ENCODE data around the gene TSPAN9. TPM values are rescaled to one million over a fixed set of nuclear protein-coding genes. Genes with fewer than 3 reads are reported as not detected.

Gene TSPAN9
- total and polyA plus RNA-seq, 10 of the 15 experiments (the other 5 are each of a cell fraction or from before 2014, with no cell fraction given) = 0.03 to 1.0 (median 0.12) TPM; not detected in 5

GRCh38 chr12:3253682-3254275 lies 176.6 kb downstream of the TSPAN9 start:
- in situ Hi-C loops (cut with MboI) (no loop called here), intact Hi-C loops (cut with micrococcal nuclease; ENCODE audit: unreplicated experiment) (no loop called here)
- FAIRE-seq = no peak
- Histone ChIP-seq H3K27ac (ENCODE audit: control insufficient read depth, insufficient read depth) (no peak overlapping the region), H2AFZ (ENCODE audit: control insufficient read depth, low read depth, low read length) (no peak overlapping the region), H3K9me3 (replicated peaks; ENCODE audit: control insufficient read depth, insufficient read depth, low read length) (no peaks in the 10 kb centered on the region), H4K20me1 (ENCODE audit: control insufficient read depth, insufficient read depth) (no peaks in the 10 kb centered on the region), H3K9ac (ENCODE audit: control insufficient read depth, insufficient read depth, low read length) (no peak overlapping the region), H3K27me3 (replicated peaks in 1 of 2; ENCODE audit: control insufficient read depth in 2 of 2, insufficient read depth in 2 of 2, low read length in 1 of 2) (peaks cover 0 to 2% of the 10 kb centered on the region in 2 experiments; a peak in 3 of 4 replicates), H3K4me3 (no peak overlapping the region), H3K4me2 (ENCODE audit: control insufficient read depth, insufficient read depth) (no peak overlapping the region), H3K79me2 (ENCODE audit: control insufficient read depth, insufficient read depth, low read length) (no peaks in the 10 kb centered on the region), H3K36me3 (ENCODE audit: control insufficient read depth in 2 of 2, insufficient read depth in 2 of 2, low read length in 1 of 2) (no peaks in the 10 kb centered on the region), H3K4me1 (ENCODE audit: control insufficient read depth, insufficient read depth, low read length) (peaks cover 3% of the 10 kb centered on the region; the same call in 1 of the 2 replicates)
- POLR2A ChIA-PET = no interaction called here
- no peak for TF ChIP-seq FOS (IDR thresholded peaks at IDR 0.05; ENCODE audit: borderline replicate concordance, extremely low read depth, insufficient read length)
- TF ChIP-seq, protein P1, sequence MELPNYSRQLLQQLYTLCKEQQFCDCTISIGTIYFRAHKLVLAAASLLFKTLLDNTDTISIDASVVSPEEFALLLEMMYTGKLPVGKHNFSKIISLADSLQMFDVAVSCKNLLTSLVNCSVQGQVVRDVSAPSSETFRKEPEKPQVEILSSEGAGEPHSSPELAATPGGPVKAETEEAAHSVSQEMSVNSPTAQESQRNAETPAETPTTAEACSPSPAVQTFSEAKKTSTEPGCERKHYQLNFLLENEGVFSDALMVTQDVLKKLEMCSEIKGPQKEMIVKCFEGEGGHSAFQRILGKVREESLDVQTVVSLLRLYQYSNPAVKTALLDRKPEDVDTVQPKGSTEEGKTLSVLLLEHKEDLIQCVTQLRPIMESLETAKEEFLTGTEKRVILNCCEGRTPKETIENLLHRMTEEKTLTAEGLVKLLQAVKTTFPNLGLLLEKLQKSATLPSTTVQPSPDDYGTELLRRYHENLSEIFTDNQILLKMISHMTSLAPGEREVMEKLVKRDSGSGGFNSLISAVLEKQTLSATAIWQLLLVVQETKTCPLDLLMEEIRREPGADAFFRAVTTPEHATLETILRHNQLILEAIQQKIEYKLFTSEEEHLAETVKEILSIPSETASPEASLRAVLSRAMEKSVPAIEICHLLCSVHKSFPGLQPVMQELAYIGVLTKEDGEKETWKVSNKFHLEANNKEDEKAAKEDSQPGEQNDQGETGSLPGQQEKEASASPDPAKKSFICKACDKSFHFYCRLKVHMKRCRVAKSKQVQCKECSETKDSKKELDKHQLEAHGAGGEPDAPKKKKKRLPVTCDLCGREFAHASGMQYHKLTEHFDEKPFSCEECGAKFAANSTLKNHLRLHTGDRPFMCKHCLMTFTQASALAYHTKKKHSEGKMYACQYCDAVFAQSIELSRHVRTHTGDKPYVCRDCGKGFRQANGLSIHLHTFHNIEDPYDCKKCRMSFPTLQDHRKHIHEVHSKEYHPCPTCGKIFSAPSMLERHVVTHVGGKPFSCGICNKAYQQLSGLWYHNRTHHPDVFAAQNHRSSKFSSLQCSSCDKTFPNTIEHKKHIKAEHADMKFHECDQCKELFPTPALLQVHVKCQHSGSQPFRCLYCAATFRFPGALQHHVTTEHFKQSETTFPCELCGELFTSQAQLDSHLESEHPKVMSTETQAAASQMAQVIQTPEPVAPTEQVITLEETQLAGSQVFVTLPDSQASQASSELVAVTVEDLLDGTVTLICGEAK (IDR thresholded peaks at IDR 0.05; ENCODE audit: borderline replicate concordance) = no peak
- no peak for TF ChIP-seq NFIC (IDR thresholded peaks at IDR 0.05; ENCODE audit: low read depth, low read length)
- TF ChIP-seq ZNF207 (IDR thresholded peaks at IDR 0.05; ENCODE audit: borderline replicate concordance) = no peak
- no peak for TF ChIP-seq YBX1 (IDR thresholded peaks at IDR 0.05)
- no peak for TF ChIP-seq DPF2 (IDR thresholded peaks at IDR 0.05)
- TF ChIP-seq, protein P2, sequence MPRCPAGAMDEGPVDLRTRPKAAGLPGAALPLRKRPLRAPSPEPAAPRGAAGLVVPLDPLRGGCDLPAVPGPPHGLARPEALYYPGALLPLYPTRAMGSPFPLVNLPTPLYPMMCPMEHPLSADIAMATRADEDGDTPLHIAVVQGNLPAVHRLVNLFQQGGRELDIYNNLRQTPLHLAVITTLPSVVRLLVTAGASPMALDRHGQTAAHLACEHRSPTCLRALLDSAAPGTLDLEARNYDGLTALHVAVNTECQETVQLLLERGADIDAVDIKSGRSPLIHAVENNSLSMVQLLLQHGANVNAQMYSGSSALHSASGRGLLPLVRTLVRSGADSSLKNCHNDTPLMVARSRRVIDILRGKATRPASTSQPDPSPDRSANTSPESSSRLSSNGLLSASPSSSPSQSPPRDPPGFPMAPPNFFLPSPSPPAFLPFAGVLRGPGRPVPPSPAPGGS (IDR thresholded peaks at IDR 0.05; ENCODE audit: borderline replicate concordance, insufficient read depth, low read depth, low read length, poor library complexity, severe bottlenecking) = no peak
- no peak for TF ChIP-seq GATAD2B (conservative IDR thresholded peaks at IDR 0.05; ENCODE audit: low read depth)
- TF ChIP-seq SREBF2 (IDR thresholded peaks at IDR 0.05; ENCODE audit: low read length) = no peak
- no peak for TF ChIP-seq SUZ12 (IDR thresholded peaks at IDR 0.05; ENCODE audit: unreplicated experiment)
- TF ChIP-seq PAX8 (IDR thresholded peaks at IDR 0.05) = no peak
- TF ChIP-seq ZNF24 (IDR thresholded peaks at IDR 0.05) = no peak
- TF ChIP-seq RUNX3 (IDR thresholded peaks at IDR 0.05; ENCODE audit: low read length) = no peak
- no peak for TF ChIP-seq KAT2A (conservative IDR thresholded peaks at IDR 0.05; ENCODE audit: control insufficient read depth, low read depth, low read length)
- TF ChIP-seq ATF7 (IDR thresholded peaks at IDR 0.05; ENCODE audit: low read depth) = no peak
- TF ChIP-seq SREBF1 (IDR thresholded peaks at IDR 0.05; ENCODE audit: low read length) = no peak
- TF ChIP-seq ZBTB33 (IDR thresholded peaks at IDR 0.05) = no peak
- TF ChIP-seq MTA3 (IDR thresholded peaks at IDR 0.05; ENCODE audit: borderline replicate concordance, low read length) = no peak
- no peak for TF ChIP-seq STAT3 (IDR thresholded peaks at IDR 0.05; ENCODE audit: low read depth, low read length)
- no peak for DNase-seq (ENCODE audit: low read depth, low spot score)
- no peak for ATAC-seq
- SMC1A ChIA-PET (ENCODE audit: uncharacterized antibody, unreplicated experiment) = no interaction called here
- RAD21 ChIA-PET (ENCODE audit: unreplicated experiment) = no interaction called here
- WGBS (ENCODE audit: insufficient coverage, insufficient replicate concordance, low lambda C conversion rate, missing lambda C conversion rate) = 38% methylated on average over 7 of the region's 7 CpGs
- no TSS peak for BruUV-seq (replicated peaks)
- CTCF ChIA-PET = no interaction called here
